NB4 (cell line): ENCODE measurements around the gene STXBP2.

Experiments used
- POLR2A ChIP-seq: IDR thresholded peaks from 2 replicates; pipeline ENCODE4 v1.6.1; 2011; ENCODE audit warnings: mild to moderate bottlenecking; ENCODE audit not compliant: insufficient read length; ENCODE audit errors: extremely low read depth
- TF ChIP-seq, protein P1 (sequence below): IDR thresholded peaks from one replicate; pipeline ENCODE4 v1.5.1; 2012; ENCODE audit warnings: low read depth, low read length
- TF ChIP-seq, protein P2 (sequence below): IDR thresholded peaks from 2 replicates; pipeline ENCODE4 v1.6.1; 2011; ENCODE audit warnings: low read depth, low read length

DNA sequence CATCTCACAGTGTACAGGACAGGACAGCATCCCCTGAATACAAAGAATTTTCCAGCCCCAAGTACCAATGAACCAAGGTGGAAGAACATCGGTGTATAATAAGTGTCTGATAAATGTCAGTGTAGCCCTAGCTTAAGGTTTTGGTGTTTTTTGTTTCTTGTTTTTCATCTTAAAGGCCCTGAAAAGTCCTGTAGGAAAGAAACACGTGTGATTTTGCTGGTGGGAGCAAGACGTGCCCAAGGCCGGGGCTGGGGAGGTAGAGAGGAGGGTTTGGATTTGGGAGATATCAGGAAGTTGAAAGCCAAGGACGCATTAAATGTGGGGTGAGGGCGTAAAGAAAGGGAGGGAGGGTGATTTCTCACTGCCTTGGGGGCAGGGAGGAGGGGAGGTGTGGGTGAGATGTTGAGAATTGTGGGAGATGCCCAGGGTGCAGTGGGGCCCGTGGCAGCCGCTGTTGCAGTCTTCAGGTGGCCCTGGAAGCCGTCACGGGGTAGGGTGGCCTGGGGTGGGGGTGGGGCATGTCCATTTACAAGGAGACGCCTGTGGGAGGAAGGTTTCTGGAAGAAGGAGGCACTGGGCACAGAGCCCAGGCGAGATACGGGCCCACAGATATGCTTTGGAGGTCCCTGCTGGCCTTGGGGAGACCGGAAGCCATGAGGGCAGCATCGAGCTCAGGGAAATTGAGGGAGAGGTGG lies 34.5 kb upstream of the STXBP2 start:
- TF ChIP-seq, protein P1, sequence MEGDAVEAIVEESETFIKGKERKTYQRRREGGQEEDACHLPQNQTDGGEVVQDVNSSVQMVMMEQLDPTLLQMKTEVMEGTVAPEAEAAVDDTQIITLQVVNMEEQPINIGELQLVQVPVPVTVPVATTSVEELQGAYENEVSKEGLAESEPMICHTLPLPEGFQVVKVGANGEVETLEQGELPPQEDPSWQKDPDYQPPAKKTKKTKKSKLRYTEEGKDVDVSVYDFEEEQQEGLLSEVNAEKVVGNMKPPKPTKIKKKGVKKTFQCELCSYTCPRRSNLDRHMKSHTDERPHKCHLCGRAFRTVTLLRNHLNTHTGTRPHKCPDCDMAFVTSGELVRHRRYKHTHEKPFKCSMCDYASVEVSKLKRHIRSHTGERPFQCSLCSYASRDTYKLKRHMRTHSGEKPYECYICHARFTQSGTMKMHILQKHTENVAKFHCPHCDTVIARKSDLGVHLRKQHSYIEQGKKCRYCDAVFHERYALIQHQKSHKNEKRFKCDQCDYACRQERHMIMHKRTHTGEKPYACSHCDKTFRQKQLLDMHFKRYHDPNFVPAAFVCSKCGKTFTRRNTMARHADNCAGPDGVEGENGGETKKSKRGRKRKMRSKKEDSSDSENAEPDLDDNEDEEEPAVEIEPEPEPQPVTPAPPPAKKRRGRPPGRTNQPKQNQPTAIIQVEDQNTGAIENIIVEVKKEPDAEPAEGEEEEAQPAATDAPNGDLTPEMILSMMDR: no peak
- TF ChIP-seq POLR2A: no peak
- TF ChIP-seq, protein P2, sequence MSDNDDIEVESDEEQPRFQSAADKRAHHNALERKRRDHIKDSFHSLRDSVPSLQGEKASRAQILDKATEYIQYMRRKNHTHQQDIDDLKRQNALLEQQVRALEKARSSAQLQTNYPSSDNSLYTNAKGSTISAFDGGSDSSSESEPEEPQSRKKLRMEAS: no peak
